GM21786 (cell line): ENCODE data around the gene UQCR10.

ENCODE experiments used
- ATAC-seq: cut with Tn5 transposase; IDR thresholded peaks from one replicate; pipeline ENCODE4 v1.9.1; 2021; ENCODE audit not compliant: unreplicated experiment

UQCR10 gene

GRCh38 chr22:29793396-29793795 is 26.2 kb downstream of the UQCR10 start:
- ATAC-seq: no peak

GRCh38 chr22:29795663-29796062 is 28.5 kb downstream of the UQCR10 start:
- no peak for ATAC-seq

- no peak for ATAC-seq
These were observed 30.2 kb downstream of the UQCR10 start for GRCh38 chr22:29797351-29797750.

GRCh38 chr22:29798318-29798717 is 31.1 kb downstream of the UQCR10 start:
- ATAC-seq: no peak

GRCh38 chr22:29798801-29799200 is 31.6 kb downstream of the UQCR10 start:
- no peak for ATAC-seq

- ATAC-seq: no peak
These were observed 32.1 kb downstream of the UQCR10 start for GRCh38 chr22:29799217-29799680.

- ATAC-seq: no peak
These were observed 34.0 kb downstream of the UQCR10 start for GRCh38 chr22:29801153-29801552.

- no peak for ATAC-seq
These were observed 34.6 kb downstream of the UQCR10 start for GRCh38 chr22:29801796-29802195.

- ATAC-seq: no peak
These were observed 36.0 kb downstream of the UQCR10 start for GRCh38 chr22:29803190-29803589.

GRCh38 chr22:29804985-29805384 is 37.8 kb downstream of the UQCR10 start:
- ATAC-seq: no peak

- ATAC-seq: no peak
These were observed 39.0 kb downstream of the UQCR10 start for GRCh38 chr22:29806196-29806595.

GRCh38 chr22:29810216-29810615 is 43.0 kb downstream of the UQCR10 start:
- no peak for ATAC-seq

GRCh38 chr22:29811377-29811776 is 44.2 kb downstream of the UQCR10 start:
- no peak for ATAC-seq

- ATAC-seq: no peak
These were observed 46.0 kb downstream of the UQCR10 start for GRCh38 chr22:29813126-29813525.

- no peak for ATAC-seq
These were observed 46.4 kb downstream of the UQCR10 start for GRCh38 chr22:29813563-29813962.

- no peak for ATAC-seq
These were observed 46.8 kb downstream of the UQCR10 start for GRCh38 chr22:29814003-29814402.

- no peak for ATAC-seq
These were observed 48.4 kb downstream of the UQCR10 start for GRCh38 chr22:29815580-29815979.

GRCh38 chr22:29816128-29816527 is 49.0 kb downstream of the UQCR10 start:
- no peak for ATAC-seq

- no peak for ATAC-seq
These were observed 49.4 kb downstream of the UQCR10 start for GRCh38 chr22:29816539-29816938.

GRCh38 chr22:29816980-29817379 is 49.8 kb downstream of the UQCR10 start:
- no peak for ATAC-seq

GRCh38 chr22:29817724-29818123 is 50.6 kb downstream of the UQCR10 start:
- ATAC-seq: no peak

GRCh38 chr22:29819501-29819900 is 52.3 kb downstream of the UQCR10 start:
- ATAC-seq: no peak
